WTC11 (cell line): ENCODE measurements around the gene CYP11A1. TPM values are rescaled to one million over a fixed set of nuclear protein-coding genes. Genes with fewer than 3 reads are reported as not detected.

Experiments
- ATF1 ChIP-seq: sonication (generic); formaldehyde crosslinking; IDR thresholded peaks from 2 replicates; pipeline ENCODE4 v1.8.1; 2023; ENCODE audit warnings: mild to moderate bottlenecking, moderate library complexity, missing genetic modification reagents
- EMX1 ChIP-seq: fragments of 250-450 bp; sonication (Bioruptor Pico); IDR thresholded peaks from 2 replicates; pipeline ENCODE4 v1.8.0; 2021; ENCODE audit warnings: mild to moderate bottlenecking
- ESRRA ChIP-seq: sonication (generic); formaldehyde crosslinking; IDR thresholded peaks from 2 replicates; pipeline ENCODE4 v1.8.1; 2022; ENCODE audit warnings: mild to moderate bottlenecking, missing genetic modification reagents, borderline replicate concordance
- ETV6 ChIP-seq: sonication (generic); formaldehyde crosslinking; IDR thresholded peaks from 2 replicates; pipeline ENCODE4 v1.8.1; 2022; ENCODE audit warnings: mild to moderate bottlenecking, missing genetic modification reagents
- FOXK1 ChIP-seq: sonication (generic); formaldehyde crosslinking; IDR thresholded peaks from 2 replicates; pipeline ENCODE4 v1.8.0; 2022; ENCODE audit warnings: mild to moderate bottlenecking, moderate library complexity, missing genetic modification reagents
- FOXP1 ChIP-seq: sonication (generic); formaldehyde crosslinking; IDR thresholded peaks from 2 replicates; pipeline ENCODE4 v1.8.0; 2022; ENCODE audit warnings: missing genetic modification reagents, mild to moderate bottlenecking, moderate library complexity, borderline replicate concordance
- GRHL2 ChIP-seq: fragments of 250-450 bp; sonication (Bioruptor Pico); IDR thresholded peaks from 2 replicates; pipeline ENCODE4 v1.8.0; 2022; ENCODE audit warnings: mild to moderate bottlenecking, moderate library complexity; ENCODE audit not compliant: insufficient replicate concordance, severe bottlenecking
- GTF2I ChIP-seq: fragments of 250-450 bp; sonication (Bioruptor Pico); conservative IDR thresholded peaks from 2 replicates; pipeline ENCODE4 v1.4.0; 2021; ENCODE audit warnings: mild to moderate bottlenecking
- KAT7 ChIP-seq: sonication (generic); formaldehyde crosslinking; IDR thresholded peaks from 2 replicates; pipeline ENCODE4 v1.8.1; 2023; ENCODE audit warnings: missing genetic modification reagents, mild to moderate bottlenecking, borderline replicate concordance
- MXD4 ChIP-seq: fragments of 250-450 bp; sonication (Bioruptor Pico); IDR thresholded peaks from 2 replicates; pipeline ENCODE4 v1.8.0; 2021; ENCODE audit warnings: mild to moderate bottlenecking, moderate library complexity, borderline replicate concordance
- MYBL2 ChIP-seq: sonication (generic); formaldehyde crosslinking; IDR thresholded peaks from 2 replicates; pipeline ENCODE4 v1.8.1; 2023; ENCODE audit warnings: mild to moderate bottlenecking, moderate library complexity, missing genetic modification reagents
- NFATC4 ChIP-seq: fragments of 250-450 bp; sonication (Bioruptor Pico); IDR thresholded peaks from 2 replicates; pipeline ENCODE4 v1.9.0; 2021; ENCODE audit warnings: mild to moderate bottlenecking
- OVOL2 ChIP-seq: fragments of 250-450 bp; sonication (Bioruptor Pico); IDR thresholded peaks from 2 replicates; pipeline ENCODE4 v1.9.0; 2021; ENCODE audit warnings: mild to moderate bottlenecking, borderline replicate concordance
- PRRX2 ChIP-seq: fragments of 250-450 bp; sonication (Bioruptor Pico); IDR thresholded peaks from 2 replicates; pipeline ENCODE4 v1.8.0; 2021; ENCODE audit warnings: mild to moderate bottlenecking
- TP53 ChIP-seq: sonication (generic); formaldehyde crosslinking; IDR thresholded peaks from 2 replicates; pipeline ENCODE4 v1.8.1; 2023; ENCODE audit warnings: mild to moderate bottlenecking, missing genetic modification reagents
- ZNF121 ChIP-seq: sonication (generic); formaldehyde crosslinking; IDR thresholded peaks from 2 replicates; pipeline ENCODE4 v1.8.0; 2023; ENCODE audit warnings: missing genetic modification reagents
- ZNF138 ChIP-seq: sonication (generic); formaldehyde crosslinking; conservative IDR thresholded peaks from 2 replicates; pipeline ENCODE4 v1.8.1; 2022; ENCODE audit warnings: mild to moderate bottlenecking, moderate library complexity, missing genetic modification reagents
- ZNF416 ChIP-seq: fragments of 250-450 bp; sonication (Bioruptor Pico); IDR thresholded peaks from 2 replicates; pipeline ENCODE4 v1.9.0; 2021; ENCODE audit warnings: mild to moderate bottlenecking, inconsistent platforms
- ZNF671 ChIP-seq: fragments of 250-450 bp; sonication (Bioruptor Pico); IDR thresholded peaks from 2 replicates; pipeline ENCODE4 v1.8.0; 2021; ENCODE audit warnings: mild to moderate bottlenecking
- total RNA-seq: library from RNA; stranded (reverse); gene quantifications from 3 replicates; pipeline ENCODE4 v1.2.3, GENCODE V29; 2021
- TF ChIP-seq, protein P1 (sequence below): sonication (generic); formaldehyde crosslinking; IDR thresholded peaks from 2 replicates; pipeline ENCODE4 v1.8.1; 2022; ENCODE audit warnings: mild to moderate bottlenecking, moderate library complexity, missing genetic modification reagents
- TF ChIP-seq, protein P2 (sequence below): fragments of 250-450 bp; sonication (Bioruptor Pico); IDR thresholded peaks from 2 replicates; pipeline ENCODE4 v1.9.0; 2021; ENCODE audit warnings: moderate library complexity, mild to moderate bottlenecking, inconsistent platforms, borderline replicate concordance
- TF ChIP-seq, protein P3 (sequence below): sonication (generic); formaldehyde crosslinking; IDR thresholded peaks from 2 replicates; pipeline ENCODE4 v1.8.1; 2023; ENCODE audit warnings: mild to moderate bottlenecking, missing genetic modification reagents, moderate library complexity
- TF ChIP-seq, protein P4 (sequence below): sonication (generic); formaldehyde crosslinking; IDR thresholded peaks from 2 replicates; pipeline ENCODE4 v1.8.1; 2022; ENCODE audit warnings: low read depth, missing genetic modification reagents, borderline replicate concordance
- TF ChIP-seq, protein P5 (sequence below): fragments of 250-450 bp; sonication (Bioruptor Pico); conservative IDR thresholded peaks from 2 replicates; pipeline ENCODE4 v1.9.0; 2021; ENCODE audit warnings: mild to moderate bottlenecking
- TF ChIP-seq, protein P6 (sequence below): sonication (generic); formaldehyde crosslinking; IDR thresholded peaks from 2 replicates; pipeline ENCODE4 v1.8.0; 2023; ENCODE audit warnings: missing genetic modification reagents, mild to moderate bottlenecking, borderline replicate concordance
- TF ChIP-seq, protein P7 (sequence below): sonication (generic); formaldehyde crosslinking; conservative IDR thresholded peaks from 2 replicates; pipeline ENCODE4 v1.8.1; 2022; ENCODE audit warnings: mild to moderate bottlenecking, missing genetic modification reagents
- TF ChIP-seq, protein P8 (sequence below): sonication (generic); formaldehyde crosslinking; IDR thresholded peaks from 2 replicates; pipeline ENCODE4 v1.8.1; 2023; ENCODE audit warnings: mild to moderate bottlenecking, missing genetic modification reagents, moderate library complexity

The CYP11A1 gene
- total RNA-seq, 1 experiment from 2014 or later: 3.4 TPM

DNA sequence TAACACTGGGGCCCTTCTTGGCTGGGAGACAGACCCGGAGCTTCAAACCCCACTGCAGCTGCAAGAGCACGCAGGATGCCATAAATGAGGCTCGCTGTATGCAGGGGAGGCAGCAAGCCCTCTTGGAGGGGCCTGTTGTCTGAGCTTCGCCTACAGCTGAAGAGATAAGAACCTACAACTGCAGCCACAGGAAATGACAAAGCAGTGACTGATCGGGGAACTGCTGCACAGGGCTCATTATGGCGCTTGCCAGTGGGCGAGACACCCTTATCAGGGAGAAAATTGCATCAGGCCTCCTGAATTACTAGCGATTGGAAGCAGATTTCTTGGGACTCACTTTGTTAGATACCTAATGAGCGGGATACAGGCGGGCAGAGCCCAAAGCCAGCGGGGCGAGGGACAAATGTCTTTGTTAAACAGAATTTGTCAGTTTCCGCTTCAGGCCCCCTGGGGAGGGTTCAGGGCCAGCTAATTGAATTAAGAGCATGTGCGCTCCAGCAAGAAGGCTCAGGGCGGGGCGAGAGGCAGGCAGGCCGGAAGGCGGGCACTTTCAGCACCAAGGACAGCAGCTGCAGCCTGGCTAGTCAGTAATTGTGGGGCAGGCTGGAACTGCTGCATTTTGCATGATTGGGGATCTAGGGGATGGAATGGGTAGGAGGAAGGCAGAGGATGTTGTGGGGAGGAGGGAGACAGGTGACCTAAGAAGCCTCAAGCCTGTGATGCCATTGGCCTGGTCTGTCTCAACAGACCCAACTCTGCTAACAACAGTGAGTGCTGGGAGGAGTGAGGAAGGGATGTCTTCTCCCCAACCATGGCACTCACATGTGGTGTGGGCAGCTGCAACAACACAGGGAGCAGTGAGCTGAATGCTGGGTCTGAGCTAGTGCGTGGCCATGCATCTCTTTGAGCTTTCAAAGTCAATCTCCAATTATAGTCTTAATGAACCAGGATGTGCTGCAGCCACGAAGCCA lies 76.1 kb downstream of the CYP11A1 start (continued):
- TF ChIP-seq ESRRA (peak; percentile 97), KAT7 (CRISPR knock-in tag) (peak; percentile 91; the same call in 1 of the 2 replicates), MYBL2 (peak; percentile 95), ZNF671 (no peak), NFATC4 (CRISPR knock-in tag) (no peak), ZNF121 (0 out of 2 replicates have a peak, but pooled peaks have one; percentile 49), OVOL2 (no peak), GRHL2 (CRISPR knock-in tag) (no peak), MXD4 (CRISPR knock-in tag) (no peak), ETV6 (peak; percentile 99), ZNF416 (no peak), ZNF138 (CRISPR knock-in tag) (peak; percentile 96), ATF1 (peak; percentile 81; the same call in 1 of the 2 replicates), FOXK1 (CRISPR knock-in tag) (peak; percentile 93), FOXP1 (peak; percentile 99), PRRX2 (no peak), TP53 (CRISPR knock-in tag) (peak; percentile 98), EMX1 (CRISPR knock-in tag) (no peak), GTF2I (CRISPR knock-in tag) (no peak)
- TF ChIP-seq, protein P1, sequence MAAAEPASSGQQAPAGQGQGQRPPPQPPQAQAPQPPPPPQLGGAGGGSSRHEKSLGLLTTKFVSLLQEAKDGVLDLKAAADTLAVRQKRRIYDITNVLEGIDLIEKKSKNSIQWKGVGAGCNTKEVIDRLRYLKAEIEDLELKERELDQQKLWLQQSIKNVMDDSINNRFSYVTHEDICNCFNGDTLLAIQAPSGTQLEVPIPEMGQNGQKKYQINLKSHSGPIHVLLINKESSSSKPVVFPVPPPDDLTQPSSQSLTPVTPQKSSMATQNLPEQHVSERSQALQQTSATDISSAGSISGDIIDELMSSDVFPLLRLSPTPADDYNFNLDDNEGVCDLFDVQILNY (CRISPR knock-in tag): peak; percentile 94
- TF ChIP-seq, protein P2, sequence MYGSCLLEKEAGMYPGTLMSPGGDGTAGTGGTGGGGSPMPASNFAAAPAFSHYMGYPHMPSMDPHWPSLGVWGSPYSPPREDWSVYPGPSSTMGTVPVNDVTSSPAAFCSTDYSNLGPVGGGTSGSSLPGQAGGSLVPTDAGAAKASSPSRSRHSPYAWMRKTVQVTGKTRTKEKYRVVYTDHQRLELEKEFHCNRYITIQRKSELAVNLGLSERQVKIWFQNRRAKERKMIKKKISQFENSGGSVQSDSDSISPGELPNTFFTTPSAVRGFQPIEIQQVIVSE (CRISPR knock-in tag): no peak
- TF ChIP-seq, protein P3, sequence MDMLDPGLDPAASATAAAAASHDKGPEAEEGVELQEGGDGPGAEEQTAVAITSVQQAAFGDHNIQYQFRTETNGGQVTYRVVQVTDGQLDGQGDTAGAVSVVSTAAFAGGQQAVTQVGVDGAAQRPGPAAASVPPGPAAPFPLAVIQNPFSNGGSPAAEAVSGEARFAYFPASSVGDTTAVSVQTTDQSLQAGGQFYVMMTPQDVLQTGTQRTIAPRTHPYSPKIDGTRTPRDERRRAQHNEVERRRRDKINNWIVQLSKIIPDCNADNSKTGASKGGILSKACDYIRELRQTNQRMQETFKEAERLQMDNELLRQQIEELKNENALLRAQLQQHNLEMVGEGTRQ (CRISPR knock-in tag): peak; percentile 67
- TF ChIP-seq, protein P4, sequence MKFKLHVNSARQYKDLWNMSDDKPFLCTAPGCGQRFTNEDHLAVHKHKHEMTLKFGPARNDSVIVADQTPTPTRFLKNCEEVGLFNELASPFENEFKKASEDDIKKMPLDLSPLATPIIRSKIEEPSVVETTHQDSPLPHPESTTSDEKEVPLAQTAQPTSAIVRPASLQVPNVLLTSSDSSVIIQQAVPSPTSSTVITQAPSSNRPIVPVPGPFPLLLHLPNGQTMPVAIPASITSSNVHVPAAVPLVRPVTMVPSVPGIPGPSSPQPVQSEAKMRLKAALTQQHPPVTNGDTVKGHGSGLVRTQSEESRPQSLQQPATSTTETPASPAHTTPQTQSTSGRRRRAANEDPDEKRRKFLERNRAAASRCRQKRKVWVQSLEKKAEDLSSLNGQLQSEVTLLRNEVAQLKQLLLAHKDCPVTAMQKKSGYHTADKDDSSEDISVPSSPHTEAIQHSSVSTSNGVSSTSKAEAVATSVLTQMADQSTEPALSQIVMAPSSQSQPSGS: no peak
- TF ChIP-seq, protein P5, sequence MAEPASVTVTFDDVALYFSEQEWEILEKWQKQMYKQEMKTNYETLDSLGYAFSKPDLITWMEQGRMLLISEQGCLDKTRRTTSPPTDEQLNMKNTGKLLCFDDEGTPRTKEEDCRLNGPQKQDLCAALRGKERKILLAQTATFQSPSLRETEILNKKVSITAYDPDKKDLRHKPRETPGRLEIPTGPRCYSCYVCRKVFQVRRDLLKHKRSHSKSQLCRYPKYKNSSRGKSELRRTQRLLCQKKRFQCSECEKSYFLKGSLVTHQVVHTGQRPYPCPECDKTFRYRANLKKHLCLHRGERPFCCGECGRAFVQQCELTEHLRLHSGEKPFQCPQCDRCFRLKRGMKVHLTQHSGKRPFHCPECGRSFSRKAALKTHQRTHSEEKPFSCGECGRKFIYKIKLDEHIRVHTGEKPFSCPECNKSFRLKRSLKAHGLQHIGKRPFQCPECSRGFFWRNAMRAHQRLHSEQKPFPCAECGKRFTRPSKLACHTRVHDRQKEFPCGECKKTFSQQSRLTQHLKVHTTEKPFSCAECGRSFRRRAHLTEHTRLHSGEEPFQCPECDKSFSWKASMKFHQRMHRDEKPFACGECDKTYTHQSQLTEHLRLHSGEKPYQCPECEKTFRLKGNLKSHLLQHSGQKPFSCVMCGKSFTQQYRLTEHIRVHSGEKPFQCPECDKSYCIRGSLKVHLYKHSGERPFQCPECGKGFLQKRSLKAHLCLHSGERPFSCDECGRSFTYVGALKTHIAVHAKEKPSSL: no peak
- TF ChIP-seq, protein P6, sequence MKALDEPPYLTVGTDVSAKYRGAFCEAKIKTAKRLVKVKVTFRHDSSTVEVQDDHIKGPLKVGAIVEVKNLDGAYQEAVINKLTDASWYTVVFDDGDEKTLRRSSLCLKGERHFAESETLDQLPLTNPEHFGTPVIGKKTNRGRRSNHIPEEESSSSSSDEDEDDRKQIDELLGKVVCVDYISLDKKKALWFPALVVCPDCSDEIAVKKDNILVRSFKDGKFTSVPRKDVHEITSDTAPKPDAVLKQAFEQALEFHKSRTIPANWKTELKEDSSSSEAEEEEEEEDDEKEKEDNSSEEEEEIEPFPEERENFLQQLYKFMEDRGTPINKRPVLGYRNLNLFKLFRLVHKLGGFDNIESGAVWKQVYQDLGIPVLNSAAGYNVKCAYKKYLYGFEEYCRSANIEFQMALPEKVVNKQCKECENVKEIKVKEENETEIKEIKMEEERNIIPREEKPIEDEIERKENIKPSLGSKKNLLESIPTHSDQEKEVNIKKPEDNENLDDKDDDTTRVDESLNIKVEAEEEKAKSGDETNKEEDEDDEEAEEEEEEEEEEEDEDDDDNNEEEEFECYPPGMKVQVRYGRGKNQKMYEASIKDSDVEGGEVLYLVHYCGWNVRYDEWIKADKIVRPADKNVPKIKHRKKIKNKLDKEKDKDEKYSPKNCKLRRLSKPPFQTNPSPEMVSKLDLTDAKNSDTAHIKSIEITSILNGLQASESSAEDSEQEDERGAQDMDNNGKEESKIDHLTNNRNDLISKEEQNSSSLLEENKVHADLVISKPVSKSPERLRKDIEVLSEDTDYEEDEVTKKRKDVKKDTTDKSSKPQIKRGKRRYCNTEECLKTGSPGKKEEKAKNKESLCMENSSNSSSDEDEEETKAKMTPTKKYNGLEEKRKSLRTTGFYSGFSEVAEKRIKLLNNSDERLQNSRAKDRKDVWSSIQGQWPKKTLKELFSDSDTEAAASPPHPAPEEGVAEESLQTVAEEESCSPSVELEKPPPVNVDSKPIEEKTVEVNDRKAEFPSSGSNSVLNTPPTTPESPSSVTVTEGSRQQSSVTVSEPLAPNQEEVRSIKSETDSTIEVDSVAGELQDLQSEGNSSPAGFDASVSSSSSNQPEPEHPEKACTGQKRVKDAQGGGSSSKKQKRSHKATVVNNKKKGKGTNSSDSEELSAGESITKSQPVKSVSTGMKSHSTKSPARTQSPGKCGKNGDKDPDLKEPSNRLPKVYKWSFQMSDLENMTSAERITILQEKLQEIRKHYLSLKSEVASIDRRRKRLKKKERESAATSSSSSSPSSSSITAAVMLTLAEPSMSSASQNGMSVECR (CRISPR knock-in tag): peak; percentile 98
- TF ChIP-seq, protein P7, sequence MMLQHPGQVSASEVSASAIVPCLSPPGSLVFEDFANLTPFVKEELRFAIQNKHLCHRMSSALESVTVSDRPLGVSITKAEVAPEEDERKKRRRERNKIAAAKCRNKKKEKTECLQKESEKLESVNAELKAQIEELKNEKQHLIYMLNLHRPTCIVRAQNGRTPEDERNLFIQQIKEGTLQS (CRISPR knock-in tag): no peak
- TF ChIP-seq, protein P8, sequence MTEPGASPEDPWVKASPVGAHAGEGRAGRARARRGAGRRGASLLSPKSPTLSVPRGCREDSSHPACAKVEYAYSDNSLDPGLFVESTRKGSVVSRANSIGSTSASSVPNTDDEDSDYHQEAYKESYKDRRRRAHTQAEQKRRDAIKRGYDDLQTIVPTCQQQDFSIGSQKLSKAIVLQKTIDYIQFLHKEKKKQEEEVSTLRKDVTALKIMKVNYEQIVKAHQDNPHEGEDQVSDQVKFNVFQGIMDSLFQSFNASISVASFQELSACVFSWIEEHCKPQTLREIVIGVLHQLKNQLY (CRISPR knock-in tag): peak; percentile 59; the same call in 1 of the 2 replicates
